H7 (cell line): ENCODE results near the gene SMTN. TPM values are rescaled to one million over a fixed set of nuclear protein-coding genes. Genes with fewer than 3 reads are reported as not detected.
A peak's percentile ranks its signal among the peaks of the same experiment; 100 is the strongest.
"Not testable (repeated sequence)": the region's sequence is repeated elsewhere in the genome, so short reads cannot be mapped to it uniquely, and the experiment has no call there.

ENCODE experiments used
- DNase-seq: peaks from one replicate; pipeline ENCODE4 v3.0.0; 2012
- H3K27me3 ChIP-seq: 2 replicates; pipeline ENCODE4 v1.6.0; 2011; ENCODE audit warnings: mild to moderate bottlenecking, low read length; ENCODE audit not compliant: control insufficient read depth, insufficient read depth
- H3K36me3 ChIP-seq: replicated peaks from 2 replicates; pipeline ENCODE4 v1.5.1; 2011; ENCODE audit warnings: low read length; ENCODE audit not compliant: control insufficient read depth, insufficient read depth
- H3K4me3 ChIP-seq: 2 replicates; pipeline ENCODE4 v1.5.1; 2011; ENCODE audit warnings: low read depth, mild to moderate bottlenecking, control low read depth, low read length, moderate library complexity; ENCODE audit not compliant: insufficient read depth
- total RNA-seq: library from RNA; depleted of rRNA; stranded (reverse); fragments of >200 nt; shearing (Covaris generic); gene quantifications from 2 replicates; pipeline ENCODE4 v1.2.3, GENCODE V29; 2014

Gene SMTN
- total RNA-seq, 1 experiment from 2014 or later, result 10.7 TPM

DNA sequence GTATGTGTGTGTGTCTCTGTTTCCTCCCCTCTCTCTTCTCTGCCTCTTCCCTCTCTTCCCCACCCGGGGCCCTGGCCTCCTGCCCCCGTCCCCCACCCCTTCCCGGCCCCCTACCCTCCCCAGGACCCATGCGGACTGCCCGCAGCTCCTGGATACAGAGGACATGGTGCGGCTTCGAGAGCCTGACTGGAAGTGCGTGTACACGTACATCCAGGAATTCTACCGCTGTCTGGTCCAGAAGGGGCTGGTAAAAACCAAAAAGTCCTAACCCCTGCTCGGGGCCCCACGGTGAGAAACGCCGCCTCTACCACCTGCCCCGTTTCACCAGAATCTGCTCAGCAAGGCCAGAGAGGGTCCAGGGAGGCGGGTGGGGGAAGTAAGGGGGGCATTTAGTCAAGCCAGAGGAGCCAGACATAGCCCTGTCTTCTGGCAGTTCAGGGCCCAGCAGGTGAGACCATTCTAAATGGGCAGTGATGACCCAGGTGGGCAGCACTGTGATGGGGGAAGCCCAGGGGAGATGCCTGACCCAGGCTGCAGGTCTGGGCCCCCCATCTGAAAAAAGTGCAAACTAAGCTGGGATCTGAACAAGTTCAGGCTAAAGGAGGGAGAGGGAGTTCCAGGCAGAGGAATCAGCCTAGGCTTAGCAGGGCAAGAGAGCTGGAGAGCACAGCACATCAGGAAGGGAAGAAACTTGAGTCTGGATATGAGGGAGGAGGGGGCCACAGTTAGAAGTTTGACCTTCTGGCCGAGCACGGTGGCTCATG is 19.8 kb downstream of the SMTN start:
- Histone ChIP-seq H3K27me3 (peaks cover 9% of the 10 kb centered on the region), H3K4me3 (no peak overlapping the region), H3K36me3 (no peaks in the 10 kb centered on the region; the same call in none of the 2 replicates)
- no peak for DNase-seq

DNA sequence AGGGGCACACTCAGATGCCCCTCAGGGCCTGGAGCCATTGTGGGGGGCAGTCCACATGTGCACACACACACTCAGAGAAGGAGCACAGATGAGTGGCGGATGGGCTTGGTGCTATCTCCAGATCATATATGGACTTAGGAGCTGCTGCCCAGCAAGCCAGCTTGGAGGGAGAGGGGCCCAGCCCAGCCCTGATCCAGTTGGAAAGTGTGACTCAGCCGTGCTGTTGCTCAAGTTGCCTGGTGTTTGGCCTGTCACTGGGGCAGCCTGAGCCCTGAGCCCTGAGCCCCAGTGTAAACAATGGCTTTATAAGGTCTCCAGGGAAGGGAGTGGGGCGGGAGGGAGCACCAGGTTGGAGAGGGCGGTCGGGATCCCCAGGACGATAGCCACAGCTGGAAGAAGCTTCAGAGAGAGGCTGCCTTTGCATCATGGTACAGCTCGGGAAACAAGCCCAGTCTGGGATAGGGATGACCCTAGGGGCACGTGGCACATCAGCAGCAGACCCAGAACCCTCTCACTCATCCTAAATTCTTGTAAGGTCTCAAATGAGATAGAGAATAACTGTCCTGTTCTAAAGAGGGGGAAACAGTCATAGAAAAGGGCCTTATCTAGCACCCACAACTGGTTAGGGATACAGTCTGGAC is 21.4 kb downstream of the SMTN start:
- Histone ChIP-seq H3K36me3 (no peaks in the 10 kb centered on the region; the same call in 1 of the 2 replicates), H3K27me3 (peaks cover 23% of the 10 kb centered on the region), H3K4me3 (no peak overlapping the region)
- no peak for DNase-seq

DNA sequence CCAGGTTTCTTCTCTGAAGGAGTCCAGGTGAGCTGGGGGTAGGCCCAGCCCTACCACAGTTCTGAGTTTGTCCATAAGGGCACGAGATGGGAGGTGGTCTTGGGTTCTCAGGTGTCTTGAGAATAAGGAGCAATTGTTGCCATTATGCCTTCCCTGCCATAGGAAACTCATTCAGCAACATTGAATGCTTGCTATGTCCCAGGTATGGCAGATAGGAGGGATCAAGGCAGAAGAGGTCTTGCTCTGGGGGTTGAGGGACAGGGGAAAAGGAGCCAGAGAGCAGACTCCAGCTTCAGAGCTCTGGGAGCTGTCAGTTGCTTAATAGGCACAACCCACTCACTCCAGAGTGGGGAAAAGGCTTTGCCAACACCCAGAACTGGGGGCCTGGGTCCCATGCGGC is 22.0 kb downstream of the SMTN start:
- Histone ChIP-seq H3K27me3 (peaks cover 23% of the 10 kb centered on the region), H3K4me3 (no peak overlapping the region), H3K36me3 (no peaks in the 10 kb centered on the region; the same call in 1 of the 2 replicates)
- DNase-seq, result no peak

DNA sequence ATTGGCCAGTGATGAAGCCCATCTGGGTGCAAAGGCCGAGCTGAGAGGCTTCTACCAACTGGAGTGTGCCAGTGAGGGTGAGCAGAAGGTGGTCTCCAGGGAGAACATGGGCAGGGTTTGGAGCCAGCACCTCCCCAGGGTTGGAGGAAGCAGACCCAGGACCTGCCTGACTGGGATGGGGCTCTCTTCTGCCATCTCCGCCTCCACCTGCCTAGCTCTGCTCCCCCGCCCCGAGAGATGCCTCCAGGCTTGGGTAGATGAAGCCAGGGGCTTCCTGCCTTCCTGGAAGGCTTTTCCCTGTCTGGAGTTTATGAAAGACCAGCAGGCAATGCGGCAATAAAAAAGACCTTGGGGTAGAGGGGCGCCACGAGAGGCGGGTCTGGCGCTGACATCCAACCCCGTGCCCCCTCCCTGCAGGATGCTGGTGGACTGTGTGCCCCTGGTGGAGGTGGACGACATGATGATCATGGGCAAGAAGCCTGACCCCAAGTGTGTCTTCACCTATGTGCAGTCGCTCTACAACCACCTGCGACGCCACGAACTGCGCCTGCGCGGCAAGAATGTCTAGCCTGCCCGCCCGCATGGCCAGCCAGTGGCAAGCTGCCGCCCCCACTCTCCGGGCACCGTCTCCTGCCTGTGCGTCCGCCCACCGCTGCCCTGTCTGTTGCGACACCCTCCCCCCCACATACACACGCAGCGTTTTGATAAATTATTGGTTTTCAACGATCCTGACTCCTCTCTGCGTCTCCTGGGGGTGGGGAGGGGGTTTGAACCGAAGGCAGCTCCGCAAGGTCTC is 23.0 kb downstream of the SMTN start:
- no peak for DNase-seq
- Histone ChIP-seq H3K27me3 (peaks cover 23% of the 10 kb centered on the region), H3K36me3 (no peaks in the 10 kb centered on the region; the same call in 1 of the 2 replicates), H3K4me3 (no peak overlapping the region)

DNA sequence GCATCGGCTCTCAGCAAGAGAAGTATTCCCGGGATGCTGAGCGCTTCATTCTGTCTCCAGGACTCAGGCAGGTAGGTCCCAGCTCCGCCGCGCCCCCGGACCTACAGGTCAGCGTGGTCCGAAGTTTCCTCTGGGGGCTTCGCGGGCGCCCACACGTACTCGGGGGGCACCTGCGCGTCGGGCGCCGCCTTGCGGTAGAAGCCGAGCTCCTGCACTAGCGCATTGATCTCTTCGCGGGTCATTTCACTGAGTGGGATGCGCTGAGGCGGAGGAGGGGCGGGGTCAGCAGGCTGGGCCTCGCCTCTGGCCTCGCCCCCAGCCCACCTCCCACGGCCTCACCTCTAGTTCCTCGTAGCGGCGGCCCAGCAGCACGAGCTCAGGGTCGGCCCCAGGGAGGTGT is 23.8 kb downstream of the SMTN start:
- Histone ChIP-seq H3K27me3 (peaks cover 23% of the 10 kb centered on the region), H3K36me3 (no peaks in the 10 kb centered on the region), H3K4me3 (no peak overlapping the region; the same call in 1 of the 2 replicates)
- DNase-seq, result peak; percentile 97

DNA sequence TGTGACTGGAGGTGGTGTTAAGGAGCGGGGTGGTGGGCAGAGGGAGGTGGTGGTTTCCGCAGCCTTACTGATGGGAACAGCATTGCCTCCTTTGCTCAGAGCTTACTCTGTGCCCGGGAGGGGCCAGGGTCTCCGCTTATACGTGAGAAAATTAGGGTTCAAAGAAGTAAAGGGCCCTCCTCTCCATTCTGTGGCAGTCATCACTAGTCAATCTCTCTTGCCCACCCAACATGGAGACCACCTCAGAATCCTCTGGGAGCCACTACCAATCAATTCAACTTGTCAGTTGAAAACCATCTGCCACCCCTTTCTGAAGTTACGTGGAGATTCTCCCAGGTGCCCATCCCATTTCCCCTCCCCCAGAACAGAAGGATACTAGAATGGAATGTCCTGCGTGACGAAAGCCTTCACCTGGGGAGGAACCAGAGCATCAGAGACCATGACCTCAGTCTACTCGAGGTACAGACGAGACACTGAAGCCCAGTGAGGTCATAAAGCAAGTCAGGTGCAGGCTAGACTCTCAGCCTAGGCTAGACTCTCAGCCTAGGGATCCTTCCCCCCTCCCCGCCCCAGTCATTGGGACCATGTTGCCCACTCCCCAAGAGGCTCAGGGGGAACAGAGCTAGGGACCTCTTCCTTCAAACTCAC is 24.3 kb downstream of the SMTN start:
- peaks cover 23% of the 10 kb centered on the region for H3K27me3 ChIP-seq
- no peak for DNase-seq
- no peaks in the 10 kb centered on the region for H3K36me3 ChIP-seq
- no peak overlapping the region for H3K4me3 ChIP-seq

DNA sequence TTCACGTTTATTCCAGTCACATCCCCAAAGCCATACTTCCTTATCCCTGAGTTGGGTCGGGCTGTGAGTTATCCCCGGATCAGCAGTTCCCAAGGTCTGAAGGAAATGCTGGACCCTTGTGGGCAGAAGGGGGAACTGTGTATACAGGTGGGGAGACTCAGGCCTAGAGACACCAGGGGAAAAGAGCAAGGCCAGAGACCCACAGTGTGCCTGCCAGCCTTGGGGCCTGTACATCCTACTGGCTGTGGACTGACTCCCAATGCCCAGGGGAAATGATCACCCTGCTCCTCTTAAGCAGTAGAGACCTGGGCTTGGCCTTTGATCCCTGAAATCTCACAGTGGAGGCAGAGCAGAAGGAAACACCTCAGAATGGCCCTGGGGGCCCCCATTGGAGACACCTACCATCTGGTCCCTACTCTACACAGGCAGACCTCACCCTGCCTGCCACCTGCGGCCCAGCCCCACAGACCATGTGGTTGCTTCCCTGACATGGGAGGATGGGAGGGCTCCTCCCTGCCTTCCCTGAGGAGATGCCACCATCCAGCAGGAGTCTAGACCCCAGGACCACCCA is 25.0 kb downstream of the SMTN start:
- Histone ChIP-seq H3K27me3 (peaks cover 23% of the 10 kb centered on the region), H3K4me3 (no peak overlapping the region), H3K36me3 (no peaks in the 10 kb centered on the region)
- DNase-seq, result no peak

DNA sequence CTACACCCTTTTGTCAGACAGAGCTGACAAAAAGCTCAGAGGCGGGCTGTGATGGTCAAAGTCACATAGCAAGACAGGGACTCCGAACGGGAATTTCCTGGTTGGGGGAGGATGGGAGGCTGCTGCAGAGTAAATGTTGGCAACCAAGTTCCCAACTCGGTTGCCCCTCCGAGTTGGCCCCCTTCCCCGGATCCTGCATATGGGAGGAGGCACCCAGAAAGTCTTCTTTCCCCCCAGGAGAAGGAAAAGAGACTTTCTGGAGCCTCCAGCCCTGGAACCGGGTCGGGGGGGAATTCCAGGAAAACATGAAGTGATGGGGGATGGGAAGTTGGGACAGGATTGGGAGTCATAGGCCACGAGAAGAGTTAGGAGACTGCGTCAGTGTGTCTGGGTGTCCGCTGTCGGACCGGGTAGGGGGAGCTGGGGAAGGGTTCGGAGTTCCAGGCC is 25.6 kb downstream of the SMTN start:
- Histone ChIP-seq H3K36me3 (no peaks in the 10 kb centered on the region), H3K4me3 (peak overlapping the region; percentile 70), H3K27me3 (peaks cover 23% of the 10 kb centered on the region)
- no peak for DNase-seq

DNA sequence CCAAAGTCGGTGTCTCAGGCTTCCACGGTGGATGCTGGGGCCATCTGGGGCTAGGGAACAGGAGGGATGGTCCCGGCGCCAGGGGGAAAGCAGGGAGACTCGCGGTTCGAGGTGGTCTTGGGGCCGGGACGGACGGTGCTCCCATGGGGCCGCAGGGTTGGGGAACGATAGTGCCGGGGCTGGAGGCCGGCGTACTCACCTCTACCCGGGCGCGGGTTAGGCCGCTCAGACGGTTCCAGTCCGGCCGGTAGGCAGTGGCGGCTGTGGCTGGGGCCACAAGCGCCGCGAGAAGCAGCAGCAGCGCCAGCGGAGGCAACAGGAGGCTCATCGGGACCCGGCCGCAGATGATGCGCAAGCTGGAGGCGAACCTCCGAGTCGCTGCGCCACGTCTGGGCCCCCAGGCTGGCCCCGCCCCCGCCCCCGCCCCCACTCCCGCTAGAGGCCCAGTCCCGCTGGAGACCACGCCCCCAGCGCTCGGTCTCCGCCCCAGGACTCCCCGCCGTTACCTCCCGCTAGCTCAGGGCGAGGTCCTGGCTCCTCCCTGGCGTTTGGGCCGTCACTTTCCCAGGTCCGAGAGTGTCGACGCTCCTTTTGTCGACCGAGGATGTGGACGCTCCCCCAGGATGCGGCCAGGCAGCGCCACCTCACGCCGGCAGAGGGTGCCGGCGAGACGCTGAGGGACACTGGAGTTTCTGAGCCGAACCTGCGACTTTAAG is 26.2 kb downstream of the SMTN start, which contains the start of gene SELENOM:
TSS of gene SELENOM (minus strand) at position 391 of the 716 bp plus-strand sequence. CDS start at position 328, 63 bp downstream.
- peak within 1 kb of the TSS; percentile 70 for H3K4me3 ChIP-seq
- peak; percentile 98 for DNase-seq
- H3K27me3 ChIP-seq, result peaks cover 23% of the 10 kb centered on the region
- H3K36me3 ChIP-seq, result no peaks in the 10 kb centered on the region

DNA sequence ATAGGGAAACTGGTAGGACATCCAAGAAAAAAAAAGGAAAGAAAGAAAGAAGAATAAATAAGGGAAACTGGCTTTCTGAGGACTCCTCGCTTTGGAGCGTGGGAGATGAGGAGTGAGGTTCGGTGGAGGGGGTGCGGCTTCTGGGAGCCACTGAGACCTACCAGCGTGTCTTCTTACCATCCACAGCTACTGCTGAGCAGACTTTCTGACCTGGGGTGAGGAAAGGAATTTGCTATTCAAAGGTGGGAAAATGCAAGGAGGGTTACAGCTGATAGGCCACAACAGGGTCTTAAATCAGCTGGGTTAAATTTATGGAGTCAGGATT is 26.7 kb downstream of the SMTN start:
- H3K4me3 ChIP-seq, result peak overlapping the region; percentile 70
- DNase-seq, result no peak
- peaks cover 23% of the 10 kb centered on the region for H3K27me3 ChIP-seq
- H3K36me3 ChIP-seq, result no peaks in the 10 kb centered on the region

DNA sequence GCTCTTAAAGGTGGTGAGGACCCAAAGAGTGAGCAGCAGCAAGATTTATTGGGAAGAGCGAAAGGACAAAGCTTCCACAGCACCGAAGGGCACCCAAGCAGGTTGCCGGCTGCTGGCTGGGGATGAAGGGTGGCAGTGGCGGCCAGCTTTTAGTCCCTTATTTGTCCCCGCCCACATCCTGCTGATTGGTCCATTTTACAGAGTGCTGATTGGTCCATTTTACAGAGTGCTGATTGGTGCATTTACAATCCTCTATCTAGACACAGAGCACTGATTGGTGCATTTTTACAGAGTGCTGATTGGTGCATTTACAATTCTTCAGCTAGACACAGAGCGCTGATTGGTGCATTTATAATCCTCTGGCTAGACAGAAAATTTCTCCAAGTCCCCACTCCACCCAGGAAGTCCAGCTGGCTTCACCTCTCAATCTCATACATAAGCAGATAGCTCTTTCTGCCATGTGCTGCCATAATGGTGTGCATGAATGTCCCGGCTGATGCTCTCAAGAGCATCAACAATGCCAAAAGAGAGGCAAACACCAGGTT is 31.5 kb downstream of the SMTN start:
- not testable (repeated sequence) for DNase-seq, H3K4me3 ChIP-seq, H3K36me3 ChIP-seq, H3K27me3 ChIP-seq

DNA sequence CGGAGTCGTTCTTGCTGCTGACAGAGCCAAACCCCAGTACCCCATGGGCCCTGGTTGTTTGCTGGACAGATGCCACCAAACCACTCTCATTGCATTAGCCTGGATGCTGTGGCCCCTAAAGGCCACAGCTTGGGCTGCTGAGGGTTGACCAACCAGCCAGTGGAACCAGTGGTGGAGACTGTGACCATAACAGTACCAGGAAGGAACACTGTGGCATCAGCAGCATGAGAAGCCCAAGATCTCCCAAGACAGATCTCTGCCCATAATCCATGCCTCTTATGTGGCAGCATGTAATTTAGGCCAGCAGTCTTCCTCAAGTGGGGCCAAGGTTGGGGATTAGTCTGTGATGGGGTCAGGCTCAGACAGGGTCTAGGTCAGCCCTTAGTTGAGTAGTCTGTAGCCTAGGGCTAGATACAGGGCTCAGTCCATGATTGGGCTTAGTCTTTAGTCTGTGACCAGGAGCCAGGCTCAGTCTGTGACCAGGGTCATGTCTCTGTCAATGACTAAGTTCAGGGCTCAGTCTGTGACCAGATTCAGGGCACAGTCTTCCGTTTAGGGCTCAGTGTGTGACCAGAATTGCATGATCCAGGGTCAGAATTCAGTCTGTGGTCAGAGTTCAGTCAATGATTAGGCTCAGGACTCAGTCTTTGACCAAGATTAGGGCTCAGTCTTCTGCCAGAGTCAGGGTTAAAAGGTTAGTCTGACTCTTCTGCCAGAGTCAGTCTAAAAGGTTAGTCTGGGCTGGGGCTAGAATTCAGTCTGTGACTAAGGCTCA is 37.1 kb downstream of the SMTN start:
- Histone ChIP-seq H3K4me3 (no peak overlapping the region), H3K27me3 (no peaks in the 10 kb centered on the region), H3K36me3 (no peaks in the 10 kb centered on the region)
- no peak for DNase-seq
